Tibial nerve (tissue), 4 donors: ENCODE data around the gene PPP6R1.

Source experiments
- CTCF ChIP-seq, 5 experiments: fragments of 200-600 bp in 3 of 5; fragments of 450-650 bp in 2 of 5; sonication (generic) in 3 of 5; IDR thresholded peaks; one replicate each; pipeline ENCODE4 v1.5.1; 2016 to 2019; ENCODE audit warnings: antibody characterized with exemption in 5 of 5, mild to moderate bottlenecking in 3 of 5, moderate library complexity in 2 of 5
- EP300 ChIP-seq, 2 donors: sonication (generic); formaldehyde crosslinking; IDR thresholded peaks; one replicate each; pipeline ENCODE4 v1.6.1; 2017; ENCODE audit warnings: antibody characterized with exemption in 2 of 2, mild to moderate bottlenecking in 1 of 2
- POLR2A ChIP-seq, 2 donors: fragments of 450-650 bp; IDR thresholded peaks; one replicate each; pipeline ENCODE4 v1.6.1; 2017; ENCODE audit warnings: antibody characterized with exemption in 2 of 2, mild to moderate bottlenecking in 2 of 2, moderate library complexity in 2 of 2

GRCh38 chr19:55276720-55277430 lies 18.1 kb upstream of the PPP6R1 start:
- TF ChIP-seq CTCF (IDR thresholded peaks at IDR 0.05), result no peak
- TF ChIP-seq POLR2A (IDR thresholded peaks at IDR 0.05), result no peak
- no peak for TF ChIP-seq EP300 (IDR thresholded peaks at IDR 0.05)
